Fibroblast of lung (primary cell): ENCODE measurements around the gene NAV3. TPM values are rescaled to one million over a fixed set of nuclear protein-coding genes. Genes with fewer than 3 reads are reported as not detected.

Experiments
- DNase-seq, 2 donors: peaks; one replicate each; pipeline versions ENCODE4 v3.0.0 to v3.0.0-alpha.2; 2010; ENCODE audit warnings: low read depth in 2 of 2
- H2AFZ ChIP-seq: 2 replicates; pipeline ENCODE4 v1.5.1; 2012; ENCODE audit warnings: low read length, control low read depth, inconsistent platforms
- H3K27ac ChIP-seq: 2 replicates; pipeline ENCODE4 v1.5.1; 2011; ENCODE audit warnings: low read length, control low read depth; ENCODE audit not compliant: insufficient read depth
- H3K27me3 ChIP-seq: 2 replicates; pipeline ENCODE4 v1.5.1; 2011; ENCODE audit warnings: mild to moderate bottlenecking, low read length; ENCODE audit not compliant: control insufficient read depth, insufficient read depth
- H3K36me3 ChIP-seq: 2 replicates; pipeline ENCODE4 v1.5.1; 2011; ENCODE audit warnings: low read length; ENCODE audit not compliant: control insufficient read depth, insufficient read depth
- H3K4me1 ChIP-seq: 2 replicates; pipeline ENCODE4 v1.5.1; 2011; ENCODE audit warnings: low read length; ENCODE audit not compliant: control insufficient read depth, insufficient read depth; ENCODE audit errors: extremely low read depth
- H3K4me2 ChIP-seq: 2 replicates; pipeline ENCODE4 v1.5.1; 2011; ENCODE audit warnings: low read length, control low read depth; ENCODE audit not compliant: insufficient read depth; ENCODE audit errors: extremely low read depth
- H3K4me3 ChIP-seq, 4 experiments: fragments of 200-600 bp in 1 of 4; sonication (generic) in 1 of 4; replicated peaks in 1 of 4; 2 replicates each; pipeline ENCODE4 v1.5.1; 2011 to 2016; ENCODE audit warnings: low read length in 4 of 4, low read depth in 3 of 4, mild to moderate bottlenecking in 3 of 4, control low read depth in 2 of 4, inconsistent platforms in 1 of 4, mixed read lengths in 1 of 4; ENCODE audit not compliant: insufficient read depth in 1 of 4; ENCODE audit errors: control extremely low read depth in 1 of 4
- H3K79me2 ChIP-seq: 2 replicates; pipeline ENCODE4 v1.5.1; 2012; ENCODE audit warnings: mild to moderate bottlenecking, low read length, inconsistent platforms; ENCODE audit not compliant: control insufficient read depth, insufficient read depth
- H3K9ac ChIP-seq: 2 replicates; pipeline ENCODE4 v1.5.1; 2011; ENCODE audit warnings: mild to moderate bottlenecking, low read length, control low read depth; ENCODE audit not compliant: insufficient read depth
- H3K9me3 ChIP-seq: 2 replicates; pipeline ENCODE4 v1.5.1; 2012; ENCODE audit warnings: low read depth, low read length; ENCODE audit not compliant: control insufficient read depth, insufficient read depth
- H4K20me1 ChIP-seq: 2 replicates; pipeline ENCODE4 v1.5.1; 2011; ENCODE audit warnings: low read length; ENCODE audit not compliant: control insufficient read depth, insufficient read depth; ENCODE audit errors: extremely low read depth
- EZH2 ChIP-seq: IDR thresholded peaks from 2 replicates; pipeline ENCODE4 v1.5.1; 2012; ENCODE audit warnings: low read length, control low read depth, mild to moderate bottlenecking; ENCODE audit errors: missing control alignments
- polyA plus RNA-seq, 2 donors: library from polyadenylated mRNA; depleted of rRNA in 1 of 2; stranded (reverse) in 1 of 2; unstranded in 1 of 2; fragments of >200 nt; gene quantifications; 2 replicates each; pipeline ENCODE4 v1.2.1, GENCODE V29; 2011 to 2012; ENCODE audit warnings: missing spikeins in 1 of 2
- total RNA-seq: library from RNA; depleted of rRNA; stranded (reverse); fragments of >200 nt; gene quantifications from 2 replicates; pipeline ENCODE4 v1.2.1, GENCODE V29; 2014
- TF ChIP-seq, protein P1 (sequence below), 2 donors: IDR thresholded peaks in 1 of 2; conservative IDR thresholded peaks in 1 of 2; 1 replicate in 1 of 2; 2 replicates in 1 of 2; pipeline ENCODE4 v1.5.1; 2011 to 2012; ENCODE audit warnings: low read length in 2 of 2, control low read depth in 1 of 2, inconsistent platforms in 1 of 2, low read depth in 1 of 2, mild to moderate bottlenecking in 1 of 2

Gene NAV3
- total and polyA plus RNA-seq, 2 donors (not counting 1 experiment from before 2014, with no cell fraction given), result 30.8 to 60.6 TPM

GRCh38 chr12:78145398-78145797, 314.7 kb downstream of the NAV3 start:
- H3K4me3 ChIP-seq, result no peak overlapping the region
- no peak overlapping the region for H3K4me2 ChIP-seq
- no peaks in the 10 kb centered on the region for H3K36me3 ChIP-seq
- no peak overlapping the region for H3K9ac ChIP-seq
- no peak overlapping the region for H2AFZ ChIP-seq
- H3K27ac ChIP-seq, result no peak overlapping the region
- DNase-seq, result no peak
- H3K9me3 ChIP-seq, result no peaks in the 10 kb centered on the region
- H4K20me1 ChIP-seq, result no peaks in the 10 kb centered on the region
- H3K79me2 ChIP-seq, result no peaks in the 10 kb centered on the region
- TF ChIP-seq, protein P1, sequence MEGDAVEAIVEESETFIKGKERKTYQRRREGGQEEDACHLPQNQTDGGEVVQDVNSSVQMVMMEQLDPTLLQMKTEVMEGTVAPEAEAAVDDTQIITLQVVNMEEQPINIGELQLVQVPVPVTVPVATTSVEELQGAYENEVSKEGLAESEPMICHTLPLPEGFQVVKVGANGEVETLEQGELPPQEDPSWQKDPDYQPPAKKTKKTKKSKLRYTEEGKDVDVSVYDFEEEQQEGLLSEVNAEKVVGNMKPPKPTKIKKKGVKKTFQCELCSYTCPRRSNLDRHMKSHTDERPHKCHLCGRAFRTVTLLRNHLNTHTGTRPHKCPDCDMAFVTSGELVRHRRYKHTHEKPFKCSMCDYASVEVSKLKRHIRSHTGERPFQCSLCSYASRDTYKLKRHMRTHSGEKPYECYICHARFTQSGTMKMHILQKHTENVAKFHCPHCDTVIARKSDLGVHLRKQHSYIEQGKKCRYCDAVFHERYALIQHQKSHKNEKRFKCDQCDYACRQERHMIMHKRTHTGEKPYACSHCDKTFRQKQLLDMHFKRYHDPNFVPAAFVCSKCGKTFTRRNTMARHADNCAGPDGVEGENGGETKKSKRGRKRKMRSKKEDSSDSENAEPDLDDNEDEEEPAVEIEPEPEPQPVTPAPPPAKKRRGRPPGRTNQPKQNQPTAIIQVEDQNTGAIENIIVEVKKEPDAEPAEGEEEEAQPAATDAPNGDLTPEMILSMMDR (conservative IDR thresholded peaks at IDR 0.05 in 1 of 2, IDR thresholded peaks at IDR 0.05 in 1 of 2; ENCODE audit: low read depth in 1 of 2, low read length in 2 of 2), result no peak
- no peak for TF ChIP-seq EZH2
- no peaks in the 10 kb centered on the region for H3K27me3 ChIP-seq
- no peaks in the 10 kb centered on the region for H3K4me1 ChIP-seq

GRCh38 chr12:78146365-78146772, 315.7 kb downstream of the NAV3 start:
- Histone ChIP-seq H3K36me3 (no peaks in the 10 kb centered on the region), H4K20me1 (no peaks in the 10 kb centered on the region), H3K4me2 (no peak overlapping the region), H2AFZ (no peak overlapping the region), H3K27ac (no peak overlapping the region), H3K4me1 (no peaks in the 10 kb centered on the region), H3K9ac (no peak overlapping the region), H3K4me3 (no peak overlapping the region), H3K27me3 (no peaks in the 10 kb centered on the region), H3K9me3 (no peaks in the 10 kb centered on the region), H3K79me2 (no peaks in the 10 kb centered on the region)
- peak; percentile 47 to 74 for DNase-seq
- no peak for TF ChIP-seq EZH2
- TF ChIP-seq, protein P1 (conservative IDR thresholded peaks at IDR 0.05 in 1 of 2, IDR thresholded peaks at IDR 0.05 in 1 of 2; ENCODE audit: low read depth in 1 of 2, low read length in 2 of 2), result peak; percentile 64 to 70

- H3K79me2 ChIP-seq, result no peaks in the 10 kb centered on the region
- no peaks in the 10 kb centered on the region for H3K27me3 ChIP-seq
- H2AFZ ChIP-seq, result no peak overlapping the region
- no peaks in the 10 kb centered on the region for H3K36me3 ChIP-seq
- no peak overlapping the region for H3K4me2 ChIP-seq
- TF ChIP-seq, protein P1 (conservative IDR thresholded peaks at IDR 0.05 in 1 of 2, IDR thresholded peaks at IDR 0.05 in 1 of 2; ENCODE audit: low read depth in 1 of 2, low read length in 2 of 2), result no peak
- no peak for TF ChIP-seq EZH2
- no peaks in the 10 kb centered on the region for H4K20me1 ChIP-seq
- DNase-seq, result peak; percentile 2 to 9
- H3K4me3 ChIP-seq, result no peak overlapping the region
- H3K9ac ChIP-seq, result no peak overlapping the region
- no peak overlapping the region for H3K27ac ChIP-seq
- no peaks in the 10 kb centered on the region for H3K9me3 ChIP-seq
- H3K4me1 ChIP-seq, result no peaks in the 10 kb centered on the region
These were observed 318.8 kb downstream of the NAV3 start for GRCh38 chr12:78149459-78149858.
